Skin of body (tissue), 2 donors: ENCODE results near the gene CFAP157. TPM values are rescaled to one million over a fixed set of nuclear protein-coding genes. Genes with fewer than 3 reads are reported as not detected.
A peak's percentile ranks its signal among the peaks of the same experiment; 100 is the strongest.

ENCODE experiments used
- DNase-seq: peaks from one replicate; lab custom pipeline; 2025; lab: John Stamatoyannopoulos, UW
- total RNA-seq: library from RNA; depleted of rRNA; stranded (reverse); fragments of >200 nt; gene quantifications from one replicate; pipeline ENCODE4 v1.2.3, GENCODE V29; 2014

Gene CFAP157
- total RNA-seq, 1 donor from 2014 or later: 0.10 TPM

DNA sequence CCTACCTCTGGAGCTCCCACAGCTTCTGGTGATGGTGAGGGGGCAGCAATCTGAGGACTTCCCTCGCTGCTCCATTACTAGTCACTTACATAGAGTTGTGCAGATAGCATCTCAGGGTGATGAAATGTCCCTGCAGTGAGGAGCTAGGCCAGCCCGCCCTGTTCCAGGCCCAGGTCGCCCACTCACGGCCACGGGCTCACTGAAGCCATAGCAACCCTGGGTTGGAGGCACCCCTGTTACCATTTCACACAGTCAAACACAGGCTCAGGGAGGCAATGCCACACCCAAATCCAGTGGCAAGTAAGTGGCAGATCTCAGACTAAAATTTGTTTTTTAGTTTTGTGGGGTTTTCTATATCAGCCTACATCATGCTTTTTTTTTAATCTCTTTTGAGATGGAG is 52.1 kb downstream of the CFAP157 start:
- DNase-seq: no peak

DNA sequence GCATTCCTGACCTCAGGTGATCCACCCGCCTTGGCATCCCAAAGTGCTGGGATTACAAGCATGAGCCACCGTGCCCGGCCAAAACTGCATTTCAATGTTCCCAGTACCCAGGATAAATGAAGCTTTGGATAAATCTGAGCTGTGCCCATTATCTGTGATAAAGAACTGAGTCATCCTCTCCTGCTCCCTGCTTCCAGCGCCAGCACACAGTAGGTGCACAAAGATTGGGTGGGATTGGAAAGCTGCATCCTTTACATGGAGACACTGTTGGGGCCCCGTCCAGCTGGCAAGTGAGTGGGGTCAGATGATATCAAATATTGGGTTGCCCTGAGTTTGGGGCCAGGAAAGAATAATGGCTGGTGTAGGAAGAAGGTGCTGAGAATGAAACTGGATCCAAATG is 54.3 kb downstream of the CFAP157 start:
- DNase-seq: no peak

DNA sequence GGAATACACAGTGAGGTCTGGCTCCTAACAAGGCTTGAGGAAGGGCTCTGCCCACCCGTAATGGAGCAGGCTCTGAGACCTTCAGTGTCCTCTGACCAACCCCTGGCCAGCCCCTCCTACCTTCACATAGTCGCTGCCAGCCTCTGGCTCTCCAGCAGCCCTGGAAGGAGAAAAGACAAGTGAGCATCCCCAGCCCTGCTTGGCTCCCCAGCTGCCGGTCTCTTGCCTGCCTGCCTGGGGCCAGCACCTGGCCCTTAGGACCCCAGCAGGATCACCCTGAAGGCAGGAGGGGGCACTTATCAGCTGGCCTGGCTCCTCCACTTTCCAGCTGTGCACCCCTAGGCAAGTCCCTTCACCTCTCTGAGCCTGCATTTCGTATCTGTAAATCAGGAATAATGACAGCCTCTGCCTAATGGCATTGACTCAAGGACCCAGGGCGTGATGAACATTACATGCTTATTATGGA is 54.7 kb downstream of the CFAP157 start:
- no peak for DNase-seq

DNA sequence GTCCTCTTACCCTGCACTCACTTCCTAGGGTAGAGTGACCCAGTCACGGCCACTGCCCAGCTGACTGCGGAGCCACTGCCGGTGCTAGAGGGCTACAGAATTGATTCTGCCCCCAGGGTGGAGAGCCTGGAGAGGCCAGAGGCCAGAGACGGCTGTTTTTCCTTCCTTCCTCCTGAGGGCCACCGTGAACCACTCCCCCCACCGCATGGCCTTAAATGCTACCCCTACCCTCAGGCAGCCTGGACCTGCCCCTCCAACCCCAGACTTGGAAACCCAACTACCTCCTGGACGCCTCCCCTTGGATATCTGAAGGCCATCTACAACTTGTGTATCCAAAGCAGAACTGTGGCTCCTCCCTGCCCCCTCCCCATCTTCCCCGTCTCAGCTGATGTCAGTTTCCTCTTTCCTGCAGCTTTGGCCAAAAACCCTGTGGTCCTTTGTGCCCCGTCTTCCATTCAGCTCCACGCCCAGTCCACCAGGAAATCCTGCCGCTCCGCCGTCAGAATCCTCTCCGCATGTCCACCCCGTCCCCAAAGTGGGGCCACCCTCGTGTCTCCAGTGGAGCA is 55.4 kb downstream of the CFAP157 start:
- DNase-seq: no peak

DNA sequence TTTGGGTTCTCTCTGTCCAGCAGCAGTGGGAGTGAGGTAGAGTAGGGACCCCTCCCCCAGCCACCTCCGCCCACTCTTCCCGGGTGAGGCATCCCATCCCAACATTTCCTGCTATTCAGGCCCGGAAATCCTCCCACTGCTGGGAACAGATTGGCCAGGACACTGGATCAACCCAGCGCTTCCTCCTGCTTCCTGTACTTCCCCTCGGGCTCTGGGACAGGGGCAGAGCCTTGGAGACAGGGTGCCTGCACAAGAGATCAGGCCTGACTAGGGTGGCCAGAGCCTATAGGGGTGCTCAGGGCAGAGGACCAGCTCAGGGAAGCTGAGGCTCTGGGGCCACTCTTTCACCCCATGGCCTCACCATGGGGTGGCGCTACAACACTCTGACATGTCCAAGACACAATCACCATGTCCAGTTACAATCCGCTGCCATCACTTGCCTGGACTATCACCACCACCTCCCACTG is 57.2 kb downstream of the CFAP157 start:
- peak; percentile 31 for DNase-seq

DNA sequence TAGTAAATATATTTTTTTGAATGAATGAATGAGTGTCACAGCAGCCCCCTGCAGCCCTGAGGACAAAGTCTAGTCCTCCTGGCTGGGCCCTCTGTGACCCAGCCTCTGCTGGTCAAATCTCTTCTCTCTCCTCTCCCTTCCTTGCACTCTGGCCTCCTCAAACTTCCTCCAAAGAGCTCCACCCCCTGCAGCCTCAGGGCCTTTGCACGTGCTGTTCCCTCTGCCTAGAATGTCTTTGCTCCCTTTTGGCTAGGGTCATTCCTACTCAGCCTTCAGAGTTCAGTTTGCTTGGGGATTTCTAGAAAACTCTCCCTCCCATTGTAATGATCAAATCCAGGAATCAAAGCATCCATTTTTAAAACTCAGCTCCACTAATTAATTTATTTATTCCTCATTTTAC is 58.6 kb downstream of the CFAP157 start:
- no peak for DNase-seq

Other genes with a start within 250 kb of the CFAP157 start
- 15.2 TPM for gene STXBP1, start 94.7 kb upstream of the CFAP157 start, total RNA-seq
- 11.8 TPM for gene PTRH1, start 8.7 kb downstream of the CFAP157 start, total RNA-seq
- not detected for gene TTC16, start 9.1 kb downstream of the CFAP157 start, total RNA-seq
- gene TOR2A, start 28.3 kb downstream of the CFAP157 start, total RNA-seq: 4.4 TPM
- 5.7 TPM for gene SH2D3C, start 71.7 kb downstream of the CFAP157 start, total RNA-seq
- 24.9 TPM for gene CDK9, start 79.0 kb downstream of the CFAP157 start, total RNA-seq
- gene FPGS, start 95.9 kb downstream of the CFAP157 start, total RNA-seq: 21.7 TPM
- gene ENG, start 147.7 kb downstream of the CFAP157 start, total RNA-seq: 9.1 TPM
- 47.1 TPM for gene AK1, start 170.7 kb downstream of the CFAP157 start, total RNA-seq
- gene ST6GALNAC6, start 192.6 kb downstream of the CFAP157 start, total RNA-seq: 19.5 TPM
- 8.9 TPM for gene ST6GALNAC4, start 210.1 kb downstream of the CFAP157 start, total RNA-seq
- gene PIP5KL1, start 223.8 kb downstream of the CFAP157 start, total RNA-seq: 1.2 TPM
- gene DPM2, start 230.9 kb downstream of the CFAP157 start, total RNA-seq: 11.2 TPM